Prostate gland (tissue), 2 donors: ENCODE measurements around the gene NDFIP1.

Experiments
- CTCF ChIP-seq, 4 experiments: fragments of 200-600 bp in 2 of 4; fragments of 450-650 bp in 2 of 4; sonication (generic) in 2 of 4; IDR thresholded peaks; 1 replicate in 3 of 4; 2 replicates in 1 of 4; pipeline ENCODE4 v1.5.1; 2016 to 2019; ENCODE audit warnings: antibody characterized with exemption in 4 of 4, mild to moderate bottlenecking in 2 of 4, moderate library complexity in 2 of 4
- POLR2A ChIP-seq: fragments of 450-650 bp; IDR thresholded peaks from one replicate; pipeline ENCODE4 v1.6.1; 2016; ENCODE audit warnings: antibody characterized with exemption, mild to moderate bottlenecking
- POLR2AphosphoS5 ChIP-seq: sonication (generic); formaldehyde crosslinking; IDR thresholded peaks from one replicate; pipeline ENCODE4 v1.6.1; 2017; ENCODE audit warnings: antibody characterized with exemption

- no peak for TF ChIP-seq CTCF (IDR thresholded peaks at IDR 0.05)
- TF ChIP-seq POLR2A: no peak
- TF ChIP-seq POLR2AphosphoS5: no peak
Observed at GRCh38 chr5:142059304-142059940, 49.2 kb upstream of the NDFIP1 start.
